Stimulated activated CD4-positive, alpha-beta T cell treated with anti-CD3 and anti-CD28 coated beads, Interleukin-1b, Interleukin-23, amount 100 ng/mL, for 1 hour (primary cell): Measurements from ENCODE around the gene ISOC2.
"Not testable (repeated sequence)": the region's sequence is repeated elsewhere in the genome, so short reads cannot be mapped to it uniquely, and the experiment has no call there.

Experiments used
- DNase-seq, 2 donors: peaks; one replicate each; pipeline ENCODE4 v3.0.0-alpha.2; 2020; ENCODE audit warnings: low read depth in 2 of 2

Gene ISOC2, protein sequence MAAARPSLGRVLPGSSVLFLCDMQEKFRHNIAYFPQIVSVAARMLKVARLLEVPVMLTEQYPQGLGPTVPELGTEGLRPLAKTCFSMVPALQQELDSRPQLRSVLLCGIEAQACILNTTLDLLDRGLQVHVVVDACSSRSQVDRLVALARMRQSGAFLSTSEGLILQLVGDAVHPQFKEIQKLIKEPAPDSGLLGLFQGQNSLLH

DNA sequence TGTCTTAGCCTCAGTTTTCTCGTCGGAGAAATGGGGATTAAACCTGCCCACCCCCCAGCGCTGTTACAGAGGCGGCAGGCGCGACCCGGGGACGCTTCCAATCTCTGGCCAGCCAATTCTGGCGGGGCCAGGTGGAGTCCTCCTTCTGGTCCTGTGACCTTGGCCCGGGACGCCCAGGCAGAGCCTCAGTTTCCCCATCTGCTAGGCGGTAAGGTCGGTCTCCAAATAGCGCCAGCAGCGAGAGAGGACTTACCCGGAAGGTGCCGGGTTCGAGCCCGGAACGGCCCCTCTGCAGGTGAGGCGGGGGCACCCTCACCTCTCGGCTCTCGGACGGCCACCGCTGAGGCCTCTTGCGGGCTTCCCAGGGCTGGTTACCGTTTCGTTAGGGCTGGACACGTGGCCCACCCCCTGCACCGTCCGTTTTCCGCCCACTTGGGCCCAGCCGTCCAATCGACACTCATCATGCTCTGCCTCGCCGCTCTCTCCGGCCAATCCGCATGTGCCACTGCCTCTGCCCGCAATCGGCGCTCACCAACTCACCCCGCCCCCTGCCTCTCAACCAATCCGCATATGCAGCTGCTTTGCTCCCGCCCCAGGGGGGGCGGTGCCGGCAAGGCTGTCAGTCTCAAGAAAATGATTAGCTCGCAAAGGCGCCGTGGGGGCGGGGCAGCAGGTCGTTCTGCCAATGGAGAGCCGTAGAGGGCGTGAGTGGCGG is at the start of gene ISOC2:
TSS of gene ISOC2 (minus strand) at position 384 of the 715 bp plus-strand sequence. CDS start 5,156 bp downstream, outside the sequence.
- DNase-seq = peak; percentile 100

GRCh38 chr19:55508120-55508519 is 46.7 kb upstream of the ISOC2 start:
- DNase-seq = no peak

- no peak for DNase-seq
Observed at GRCh38 chr19:55504981-55505380, 43.5 kb upstream of the ISOC2 start.

GRCh38 chr19:55504252-55504603 is 42.8 kb upstream of the ISOC2 start:
- DNase-seq = no peak

DNA sequence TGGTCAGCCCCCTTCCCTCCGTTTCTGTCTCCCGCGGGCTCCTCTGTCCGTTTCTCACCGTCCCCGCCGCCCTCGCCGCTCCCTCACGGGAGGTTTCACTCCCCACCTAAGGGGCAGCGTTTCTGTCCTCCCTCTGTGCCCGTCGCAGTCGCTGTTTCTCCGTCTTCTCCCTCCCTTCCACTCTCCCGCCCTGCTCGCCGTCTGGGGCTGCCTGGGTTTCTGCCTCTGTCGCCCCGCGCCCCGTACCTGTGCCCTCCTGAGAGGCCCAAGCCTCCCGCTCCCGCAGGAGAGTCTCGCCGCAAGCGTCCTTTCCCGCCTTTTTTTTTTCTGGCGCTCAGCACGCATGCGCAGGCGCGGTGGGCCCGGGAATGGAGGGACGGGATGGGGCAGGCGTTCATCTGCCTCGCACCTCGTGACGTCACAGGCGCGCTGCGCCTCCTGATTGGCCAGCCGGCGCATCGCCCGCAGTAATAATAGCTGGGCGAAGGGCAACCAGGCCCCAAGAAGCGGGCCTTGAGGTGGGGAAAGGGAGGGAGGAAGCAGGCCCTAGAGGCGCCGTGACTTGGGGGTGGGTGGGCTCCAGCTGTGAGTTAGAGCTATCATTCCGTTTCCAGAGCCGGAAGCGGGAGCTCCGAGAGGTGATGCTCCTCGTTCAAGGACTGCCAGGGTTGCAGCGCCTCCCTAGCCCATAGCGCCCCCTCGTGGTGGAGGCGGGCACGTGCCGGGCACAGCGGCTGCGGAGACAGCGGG is 42.2 kb upstream of the ISOC2 start:
- peak; percentile 83 to 94 for DNase-seq

- no peak for DNase-seq
Observed at GRCh38 chr19:55503157-55503501, 41.7 kb upstream of the ISOC2 start.

GRCh38 chr19:55502197-55502952 is 40.9 kb upstream of the ISOC2 start:
- DNase-seq = no peak

- no peak for DNase-seq
Observed at GRCh38 chr19:55500368-55500952, 39.0 kb upstream of the ISOC2 start.

- DNase-seq = no peak
Observed at GRCh38 chr19:55498246-55498840, 36.9 kb upstream of the ISOC2 start.

DNA sequence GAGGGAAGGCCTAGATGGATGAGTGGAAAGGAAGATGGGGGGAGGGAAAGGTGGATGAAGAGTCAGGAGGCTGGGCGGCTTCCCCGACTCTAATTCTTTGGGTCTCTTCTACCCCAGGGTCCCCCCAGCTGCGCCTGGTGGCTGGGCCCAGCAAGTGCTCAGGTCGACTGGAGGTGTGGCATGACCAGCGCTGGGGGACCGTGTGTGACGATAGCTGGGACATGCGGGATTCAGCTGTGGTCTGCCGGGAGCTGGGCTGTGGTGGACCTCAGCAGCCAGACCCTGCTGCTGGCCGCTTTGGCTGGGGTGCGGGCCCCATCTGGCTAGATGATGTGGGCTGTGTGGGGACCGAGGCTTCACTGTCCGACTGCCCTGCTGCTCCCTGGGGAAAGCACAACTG is 36.3 kb upstream of the ISOC2 start:
- DNase-seq = no peak

DNA sequence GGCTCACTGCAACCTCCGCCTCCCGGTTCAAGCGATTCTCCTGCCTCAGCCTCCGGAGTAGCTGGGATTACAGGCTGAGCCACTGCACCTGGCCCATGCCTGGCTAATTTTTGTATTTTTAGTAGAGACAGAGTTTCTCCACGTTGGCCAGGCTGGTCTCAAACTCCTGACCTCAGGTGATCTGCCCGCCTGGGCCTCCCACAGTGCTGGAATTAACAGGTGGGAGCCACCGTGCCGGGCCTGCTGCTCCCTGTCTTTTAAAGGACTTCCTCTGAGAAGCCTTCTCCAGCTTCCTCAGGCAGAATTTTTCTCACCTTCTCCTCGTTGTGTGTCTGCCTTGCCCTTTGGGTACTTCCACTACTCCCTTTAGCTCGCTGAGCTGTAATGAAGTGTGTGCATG is 35.4 kb upstream of the ISOC2 start:
- DNase-seq = not testable (repeated sequence)

DNA sequence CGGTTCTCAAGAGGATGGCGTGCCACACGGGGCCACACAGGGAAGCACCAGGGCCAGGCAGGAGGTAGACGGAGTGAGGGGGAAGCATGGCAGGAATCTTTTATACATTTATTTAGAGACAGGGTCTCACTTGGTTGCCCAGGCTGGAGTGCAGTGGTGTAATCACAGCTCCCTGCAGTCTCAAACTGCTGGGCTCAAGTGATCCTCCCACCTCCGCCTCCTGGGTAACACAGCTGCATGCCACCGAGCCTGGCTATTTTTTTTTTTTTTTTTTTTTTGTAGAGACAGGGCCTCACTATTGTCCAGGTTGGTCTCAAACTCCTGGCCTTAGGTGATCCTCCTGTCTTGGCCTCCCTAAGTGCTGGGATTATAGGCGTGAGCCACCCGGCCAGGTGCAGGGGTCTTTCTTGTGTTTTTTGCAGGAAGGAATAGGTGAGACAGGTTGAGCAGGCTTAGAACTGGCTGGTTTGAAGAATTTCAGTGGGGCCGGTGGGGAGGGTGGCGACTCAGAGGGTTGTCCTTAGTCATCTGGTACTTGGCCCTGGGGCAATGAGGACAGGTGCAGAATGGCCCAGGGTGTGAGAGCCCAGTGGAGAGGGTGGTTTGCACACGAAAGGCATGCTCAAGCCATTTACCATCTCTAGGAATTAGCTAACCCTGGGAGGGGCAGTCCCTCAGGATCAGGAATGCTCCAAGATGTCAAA is 34.4 kb upstream of the ISOC2 start:
- DNase-seq = no peak

DNA sequence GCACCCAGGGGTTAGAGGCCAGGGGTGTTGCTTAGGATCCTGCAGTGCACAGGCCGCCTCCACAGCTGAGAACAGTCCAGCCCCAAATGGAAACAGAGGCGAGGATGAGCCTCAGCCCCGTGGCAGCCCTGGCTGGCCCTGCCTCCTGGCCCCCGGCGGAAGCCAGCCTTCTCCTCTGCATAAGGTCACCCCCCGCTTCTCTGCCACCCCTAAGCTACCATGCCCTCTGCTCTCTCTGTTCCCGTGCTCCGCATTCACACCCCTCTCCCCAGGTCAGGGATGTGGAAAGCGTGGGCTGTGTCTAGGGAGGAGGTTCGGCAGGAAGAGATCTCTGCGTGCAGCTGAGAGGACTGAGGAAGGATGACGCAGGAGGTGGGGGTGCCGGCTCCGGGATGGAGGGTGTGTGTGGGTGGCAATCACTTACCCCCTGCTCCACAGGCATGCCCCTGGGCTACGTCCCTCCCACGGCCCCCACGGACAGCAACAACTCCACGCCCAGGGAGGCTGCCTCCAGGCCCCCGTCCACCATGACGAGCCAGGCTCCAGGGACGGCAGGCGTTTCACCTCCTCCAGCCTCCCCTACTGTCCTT is 32.8 kb upstream of the ISOC2 start:
- DNase-seq = no peak

DNA sequence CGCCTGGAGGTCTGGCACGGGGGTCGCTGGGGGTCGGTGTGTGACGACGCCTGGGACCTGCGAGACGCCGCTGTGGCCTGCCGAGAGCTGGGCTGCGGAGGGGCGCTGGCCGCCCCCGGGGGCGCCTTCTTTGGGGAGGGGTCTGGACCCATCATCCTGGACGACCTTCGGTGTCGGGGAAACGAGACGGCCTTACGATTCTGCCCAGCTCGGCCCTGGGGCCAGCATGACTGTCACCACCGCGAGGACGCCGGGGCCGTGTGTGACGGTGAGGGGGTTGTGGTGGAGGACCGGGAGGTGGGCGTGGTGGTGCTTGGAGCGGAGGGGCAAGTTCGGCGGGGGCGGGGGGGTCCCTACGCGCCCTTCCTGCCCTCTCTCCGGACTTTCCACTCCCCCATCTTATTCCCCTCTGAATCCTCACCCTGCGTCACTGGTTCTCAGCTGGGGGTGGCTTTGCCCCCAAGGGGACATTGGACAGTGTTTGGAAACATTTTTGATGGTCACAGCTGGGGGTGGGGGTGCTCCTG is 32.3 kb upstream of the ISOC2 start:
- DNase-seq = no peak

DNA sequence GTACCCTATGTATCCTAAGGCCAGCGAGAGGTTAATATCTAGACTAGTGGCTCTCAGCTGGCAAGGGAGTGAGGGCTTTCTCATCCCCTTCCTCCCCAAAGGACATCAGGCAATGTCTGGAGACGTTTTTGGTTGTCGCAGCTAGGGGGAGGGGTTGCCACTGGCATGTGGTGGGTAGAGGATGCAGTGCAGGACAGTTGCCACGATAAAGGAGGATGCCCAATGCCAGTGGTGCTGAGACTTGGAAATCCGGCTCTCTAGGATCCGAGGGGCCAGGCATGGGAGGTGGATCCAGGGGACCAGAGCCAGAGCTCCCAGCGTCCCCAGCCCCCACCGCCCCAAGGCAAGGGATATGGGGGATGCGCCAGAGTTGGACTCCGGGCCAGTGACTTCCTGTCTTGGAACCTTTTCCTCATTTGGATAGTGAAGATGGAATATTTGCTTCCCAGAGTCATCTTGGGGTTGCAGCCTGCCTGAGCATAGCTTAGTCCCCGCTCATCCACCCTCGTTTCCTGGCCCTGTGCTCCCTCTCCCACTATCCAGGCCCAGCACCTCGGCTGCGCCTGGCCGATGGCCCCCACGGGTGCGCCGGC is 31.7 kb upstream of the ISOC2 start:
- DNase-seq = no peak

GRCh38 chr19:55492362-55492944 is 31.0 kb upstream of the ISOC2 start:
- no peak for DNase-seq

- no peak for DNase-seq
Observed at GRCh38 chr19:55491546-55492360, 30.3 kb upstream of the ISOC2 start.
